Measurements from ENCODE around the gene ZNF784.

ZNF784 gene

GRCh38 chr19:55625004-55625326 is 599 bp upstream of the ZNF784 start:
- DNase-seq = no peak
- in situ Hi-C loops (cut with MboI; ENCODE audit: low pct_unique_long_range_greater_than_20kb, low sequenced_read_pairs) = no loop called here

GRCh38 chr19:55623561-55623960 is 805 bp downstream of the ZNF784 start:
- DNase-seq = no peak
- in situ Hi-C loops (cut with MboI; ENCODE audit: low pct_unique_long_range_greater_than_20kb, low sequenced_read_pairs) = no loop called here

GRCh38 chr19:55623130-55623529 is 1.2 kb downstream of the ZNF784 start:
- no peak for DNase-seq
- in situ Hi-C loops (cut with MboI; ENCODE audit: low pct_unique_long_range_greater_than_20kb, low sequenced_read_pairs) = no loop called here

- in situ Hi-C loops (cut with MboI; ENCODE audit: low pct_unique_long_range_greater_than_20kb, low sequenced_read_pairs) = no loop called here
- no peak for DNase-seq
These were observed 2.0 kb downstream of the ZNF784 start for GRCh38 chr19:55622242-55622969.

GRCh38 chr19:55621673-55622231 is 2.6 kb downstream of the ZNF784 start:
- DNase-seq = no peak
- in situ Hi-C loops (cut with MboI; ENCODE audit: low pct_unique_long_range_greater_than_20kb, low sequenced_read_pairs) = no loop called here

GRCh38 chr19:55621205-55621672 is 3.1 kb downstream of the ZNF784 start:
- no peak for DNase-seq
- in situ Hi-C loops (cut with MboI; ENCODE audit: low pct_unique_long_range_greater_than_20kb, low sequenced_read_pairs) = no loop called here

GRCh38 chr19:55620410-55621204 is 3.8 kb downstream of the ZNF784 start:
- in situ Hi-C loops (cut with MboI; ENCODE audit: low pct_unique_long_range_greater_than_20kb, low sequenced_read_pairs) = no loop called here
- DNase-seq = no peak

GRCh38 chr19:55619286-55619685 is 5.1 kb downstream of the ZNF784 start:
- DNase-seq = no peak
- in situ Hi-C loops (cut with MboI; ENCODE audit: low pct_unique_long_range_greater_than_20kb, low sequenced_read_pairs) = no loop called here

GRCh38 chr19:55618426-55618825 is 5.9 kb downstream of the ZNF784 start:
- no peak for DNase-seq
- in situ Hi-C loops (cut with MboI; ENCODE audit: low pct_unique_long_range_greater_than_20kb, low sequenced_read_pairs) = no loop called here

GRCh38 chr19:55617426-55617825 is 6.9 kb downstream of the ZNF784 start:
- DNase-seq = no peak
- in situ Hi-C loops (cut with MboI; ENCODE audit: low pct_unique_long_range_greater_than_20kb, low sequenced_read_pairs) = no loop called here

- in situ Hi-C loops (cut with MboI; ENCODE audit: low pct_unique_long_range_greater_than_20kb, low sequenced_read_pairs) = no loop called here
- no peak for DNase-seq
These were observed 7.9 kb downstream of the ZNF784 start for GRCh38 chr19:55616395-55616875.

- DNase-seq = no peak
- in situ Hi-C loops (cut with MboI; ENCODE audit: low pct_unique_long_range_greater_than_20kb, low sequenced_read_pairs) = no loop called here
These were observed 8.6 kb downstream of the ZNF784 start for GRCh38 chr19:55615543-55616394.

GRCh38 chr19:55614711-55615542 is 9.4 kb downstream of the ZNF784 start:
- in situ Hi-C loops (cut with MboI; ENCODE audit: low pct_unique_long_range_greater_than_20kb, low sequenced_read_pairs) = no loop called here
- DNase-seq = no peak

- DNase-seq = no peak
- in situ Hi-C loops (cut with MboI; ENCODE audit: low pct_unique_long_range_greater_than_20kb, low sequenced_read_pairs) = no loop called here
These were observed 10.2 kb downstream of the ZNF784 start for GRCh38 chr19:55613930-55614710.

- DNase-seq = no peak
- in situ Hi-C loops (cut with MboI; ENCODE audit: low pct_unique_long_range_greater_than_20kb, low sequenced_read_pairs) = no loop called here
These were observed 11.0 kb downstream of the ZNF784 start for GRCh38 chr19:55613396-55613795.

GRCh38 chr19:55611983-55612645 is 12.3 kb downstream of the ZNF784 start:
- in situ Hi-C loops (cut with MboI; ENCODE audit: low pct_unique_long_range_greater_than_20kb, low sequenced_read_pairs) = no loop called here
- no peak for DNase-seq

- in situ Hi-C loops (cut with MboI; ENCODE audit: low pct_unique_long_range_greater_than_20kb, low sequenced_read_pairs) = no loop called here
- no peak for DNase-seq
These were observed 12.9 kb downstream of the ZNF784 start for GRCh38 chr19:55611300-55611982.
